Fibroblast of skin of left biceps (primary cell): ENCODE results near the gene VAV2.

ENCODE experiments used
- DNase-seq, 2 experiments: peaks; one replicate each; pipeline ENCODE4 v3.0.0-alpha.2; 2013; ENCODE audit warnings: low read depth in 2 of 2

Gene VAV2

DNA sequence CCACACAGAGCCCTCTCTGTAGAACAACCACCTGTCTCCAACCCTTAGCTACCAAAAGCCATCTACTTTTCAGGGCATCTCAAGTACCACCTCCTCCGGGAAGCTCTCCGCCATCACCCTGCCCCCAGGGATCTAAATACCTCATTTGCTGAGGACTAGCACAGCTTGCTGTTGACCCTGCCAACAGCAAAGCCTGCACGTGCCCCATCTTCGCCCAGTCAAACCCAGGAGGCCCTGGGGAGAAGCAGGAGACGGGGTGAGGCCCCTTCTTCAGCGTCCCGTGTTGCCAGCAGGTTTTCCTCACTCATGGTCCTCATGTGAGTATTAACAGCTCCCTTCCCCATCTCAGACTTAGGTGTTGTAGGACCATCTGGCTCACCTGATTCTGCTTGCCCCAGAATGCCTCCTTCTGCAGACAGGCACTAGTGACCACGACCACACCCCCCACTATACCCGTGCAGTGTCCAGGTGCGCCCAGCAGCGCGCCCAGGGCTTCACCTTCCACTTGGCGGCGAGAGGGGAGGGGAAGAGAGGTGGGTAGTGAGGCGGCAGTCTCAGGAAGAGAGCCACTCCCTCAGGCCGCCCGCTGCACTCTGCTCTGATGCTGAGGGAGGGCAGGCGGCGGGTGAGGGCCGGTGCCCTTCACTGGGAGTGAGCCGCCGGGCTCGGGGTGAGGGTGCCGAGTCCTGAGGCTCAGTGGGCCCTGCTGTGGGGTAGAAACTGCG lies 11.1 kb downstream of the VAV2 start:
- DNase-seq: no peak

DNA sequence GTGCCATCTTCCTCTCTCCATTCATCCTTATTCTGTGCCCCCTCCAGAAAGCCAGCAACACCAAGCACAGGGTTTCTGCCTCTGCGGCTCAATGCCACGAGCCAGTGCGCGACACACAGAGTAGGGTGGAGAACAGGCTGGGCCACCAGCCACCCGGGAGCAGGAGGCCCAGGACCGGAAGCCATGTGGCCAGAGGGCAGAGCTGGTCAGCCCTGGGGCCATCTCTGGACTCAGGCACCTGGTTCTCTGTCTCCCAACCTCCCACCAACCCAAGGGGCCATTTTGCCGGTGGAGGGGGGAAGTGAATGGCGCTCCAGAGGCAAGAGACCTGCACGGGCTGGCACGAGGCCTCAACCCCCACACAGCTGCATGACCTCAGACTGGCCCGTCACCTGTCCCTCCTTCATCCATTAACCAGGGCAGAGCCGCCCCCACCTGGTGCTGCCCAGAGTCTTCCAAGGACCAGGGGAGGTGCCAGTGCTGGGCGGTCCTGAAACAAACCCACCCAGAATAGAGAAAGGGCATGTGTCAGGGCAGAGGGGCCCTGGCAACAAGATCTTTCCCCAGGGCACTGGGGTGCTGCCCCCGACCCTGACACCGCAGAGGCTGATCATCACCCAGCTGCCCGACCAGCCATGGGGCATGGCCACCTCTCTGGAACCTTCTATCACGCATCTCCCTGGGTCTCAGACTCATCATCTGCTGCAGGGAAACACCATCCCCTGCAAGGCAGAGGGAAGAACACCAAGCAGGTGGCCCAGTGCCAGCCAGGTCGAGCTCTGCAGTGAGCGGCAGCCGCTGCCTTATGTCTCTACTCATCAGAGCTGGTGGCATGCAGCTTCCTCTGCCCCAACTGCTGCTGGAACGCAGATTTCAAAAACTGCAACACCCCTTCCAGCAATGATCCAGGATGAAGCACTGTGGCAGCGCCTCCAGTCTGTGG lies 11.9 kb downstream of the VAV2 start:
- no peak for DNase-seq

DNA sequence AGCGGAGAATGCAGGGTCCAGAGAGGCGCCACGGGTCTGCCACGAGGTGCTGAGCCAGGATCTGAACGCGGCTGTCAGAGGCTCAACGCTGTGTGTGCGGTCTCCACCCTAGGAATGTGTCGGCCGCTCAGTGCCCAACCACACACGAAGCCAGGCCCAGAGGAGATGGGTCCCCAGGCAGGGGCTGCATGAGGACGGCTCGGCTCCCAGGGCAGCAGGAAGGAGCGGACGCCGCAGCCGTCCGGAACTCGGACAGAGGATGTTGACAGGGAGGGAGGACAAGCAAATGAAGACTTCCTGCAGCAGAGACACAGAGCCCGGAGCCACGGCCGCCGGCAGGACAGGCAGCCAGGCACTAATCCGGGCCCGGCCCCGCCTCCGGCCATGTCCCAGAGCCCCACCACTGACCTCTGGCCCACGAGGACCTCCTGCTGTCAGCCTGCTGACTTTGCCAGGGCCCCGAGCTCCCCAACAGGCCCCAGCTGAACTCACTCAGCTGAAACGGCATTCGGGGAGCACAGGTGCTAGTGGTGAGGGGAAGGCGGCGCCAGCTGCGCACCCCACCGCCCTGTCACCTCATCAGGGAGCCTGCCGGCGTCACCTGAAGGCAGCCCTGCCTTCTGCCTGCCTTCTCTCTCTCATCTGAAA lies 12.7 kb downstream of the VAV2 start:
- no peak for DNase-seq

DNA sequence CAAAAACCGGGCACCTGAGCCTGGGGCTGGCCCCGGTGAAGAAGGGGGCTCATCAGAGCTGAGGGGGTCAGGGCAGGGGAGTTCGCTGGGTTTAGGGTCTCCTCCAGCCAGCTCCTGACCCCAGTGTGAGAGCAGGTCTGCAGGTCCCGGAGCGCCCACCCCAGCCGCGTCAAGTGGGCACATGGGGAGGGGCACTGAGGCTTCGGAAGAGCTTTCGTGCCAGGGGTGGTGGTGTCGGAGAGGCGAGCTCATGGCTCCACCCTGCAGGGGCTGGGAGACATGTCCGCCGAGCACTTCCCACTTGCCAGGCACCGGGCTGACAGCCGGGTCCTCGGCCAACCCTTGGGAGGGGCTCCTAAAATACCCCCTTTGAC lies 13.2 kb downstream of the VAV2 start:
- DNase-seq: no peak

DNA sequence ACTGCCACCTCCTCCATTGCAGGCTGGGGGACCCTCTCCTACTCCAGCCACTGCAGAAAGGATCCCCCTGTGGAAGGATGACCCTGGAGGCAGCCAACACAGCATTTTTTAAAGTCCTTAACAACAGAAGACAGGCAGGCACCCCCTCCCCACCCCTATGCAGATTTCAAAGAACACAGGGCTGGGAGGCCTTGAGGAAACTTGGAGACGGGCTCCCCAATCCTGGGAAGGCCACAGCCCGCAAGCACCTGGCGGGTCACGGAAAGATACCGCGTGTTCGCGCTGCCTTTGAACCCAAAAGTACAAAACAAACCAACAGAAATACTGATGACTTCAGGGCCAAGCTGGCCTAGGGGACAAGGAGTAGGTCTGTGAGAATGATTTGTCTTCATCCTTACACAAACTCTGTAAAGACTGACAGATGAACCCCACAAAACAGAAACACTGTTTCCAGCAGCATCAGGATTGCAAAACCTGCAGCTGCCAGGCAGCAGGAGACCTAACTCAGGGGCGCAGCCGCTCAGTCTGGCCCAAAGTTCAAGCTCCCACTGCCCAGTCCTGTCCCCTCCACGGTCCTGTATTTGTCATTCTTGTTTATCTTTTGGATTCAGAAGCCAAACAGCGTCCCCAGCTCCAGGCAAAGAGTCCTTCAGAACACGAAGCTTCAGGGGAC lies 13.8 kb downstream of the VAV2 start:
- DNase-seq: no peak

DNA sequence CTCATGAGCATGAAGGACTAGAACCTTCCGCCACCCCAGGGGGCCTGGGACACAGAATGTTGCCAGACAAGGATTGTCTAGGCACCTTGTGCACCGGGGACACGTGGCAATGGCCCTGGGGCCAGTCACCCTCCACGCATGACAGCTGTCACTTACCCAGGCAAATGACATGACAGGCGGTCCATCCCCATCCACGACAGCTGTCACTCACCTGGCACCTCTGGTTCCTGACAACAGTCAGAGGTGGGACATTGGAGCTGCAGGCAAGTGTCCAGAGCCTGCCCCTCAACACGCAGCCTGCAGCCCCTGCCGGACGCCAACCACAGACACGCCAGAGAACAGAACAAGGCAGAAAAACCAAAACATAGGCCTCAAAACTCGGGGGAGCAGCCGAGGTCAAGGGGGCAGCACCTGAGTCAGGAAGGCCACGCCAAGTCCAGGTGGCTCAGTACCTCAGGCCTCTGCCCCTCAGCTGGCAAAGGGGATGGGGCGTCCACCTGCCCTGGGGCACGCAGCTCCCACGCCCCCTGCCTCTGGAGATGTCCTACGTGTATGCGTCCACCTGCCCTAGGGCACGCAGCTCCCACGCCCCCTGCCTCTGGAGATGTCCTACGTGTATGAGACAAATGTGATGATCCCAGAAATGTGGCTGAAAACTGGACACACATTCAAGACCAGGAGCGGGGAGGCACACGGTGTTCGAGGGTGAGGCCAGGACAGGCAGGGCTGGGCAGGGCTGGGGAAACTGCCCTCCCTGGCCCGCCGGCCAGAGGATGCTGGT lies 14.5 kb downstream of the VAV2 start:
- DNase-seq: no peak

DNA sequence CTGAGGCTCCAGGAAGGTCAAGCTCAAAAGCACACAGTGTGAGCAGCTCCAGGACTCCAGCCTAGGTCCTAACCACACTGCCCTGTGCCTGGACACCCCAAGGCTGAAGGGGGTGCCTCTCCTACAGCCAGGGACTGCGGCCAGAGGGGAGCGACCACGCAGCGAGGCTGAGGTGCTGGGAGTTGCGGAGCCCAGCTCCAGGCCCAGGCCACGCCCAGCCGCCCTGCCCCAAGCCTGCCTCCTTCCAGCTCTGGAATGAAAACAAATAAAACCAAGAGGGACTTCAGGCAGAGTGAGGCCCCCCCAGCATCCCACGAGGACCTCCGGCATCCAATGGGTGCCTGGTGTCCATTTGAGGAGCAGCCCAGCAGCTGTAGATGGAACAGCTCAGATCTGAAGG lies 15.2 kb downstream of the VAV2 start:
- DNase-seq: no peak

DNA sequence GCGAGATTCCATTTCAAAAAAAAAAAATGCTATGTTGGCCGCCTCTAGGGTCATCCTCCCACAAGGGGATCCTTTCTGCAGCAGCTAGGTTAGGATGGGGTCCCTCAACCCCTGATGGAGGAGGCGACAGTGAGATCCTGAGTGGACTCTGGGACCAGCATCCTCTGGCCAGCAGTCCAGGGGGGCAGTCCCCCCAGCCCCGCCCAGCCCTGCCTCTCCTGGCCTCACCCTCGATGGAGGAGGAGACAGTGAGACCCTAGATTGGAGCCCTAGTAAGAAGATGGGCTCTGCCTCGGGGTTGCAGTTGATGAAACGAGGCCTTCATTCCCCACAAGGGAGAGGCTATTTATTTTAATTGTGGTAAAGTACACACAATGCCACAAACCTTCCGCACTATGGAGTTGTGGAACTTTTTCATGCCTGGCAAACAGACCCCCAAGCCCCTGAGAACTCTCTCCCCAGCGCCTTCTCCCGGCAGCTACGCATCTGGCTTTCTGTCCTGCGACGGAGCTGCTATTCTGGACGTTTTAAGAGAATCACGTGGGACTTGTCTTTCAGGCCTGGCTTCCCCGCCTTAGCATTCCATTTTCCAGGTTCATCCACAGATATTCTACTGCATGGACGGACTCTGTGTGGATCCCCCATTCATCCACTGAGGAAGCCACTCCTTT lies 15.8 kb downstream of the VAV2 start:
- DNase-seq: no peak

DNA sequence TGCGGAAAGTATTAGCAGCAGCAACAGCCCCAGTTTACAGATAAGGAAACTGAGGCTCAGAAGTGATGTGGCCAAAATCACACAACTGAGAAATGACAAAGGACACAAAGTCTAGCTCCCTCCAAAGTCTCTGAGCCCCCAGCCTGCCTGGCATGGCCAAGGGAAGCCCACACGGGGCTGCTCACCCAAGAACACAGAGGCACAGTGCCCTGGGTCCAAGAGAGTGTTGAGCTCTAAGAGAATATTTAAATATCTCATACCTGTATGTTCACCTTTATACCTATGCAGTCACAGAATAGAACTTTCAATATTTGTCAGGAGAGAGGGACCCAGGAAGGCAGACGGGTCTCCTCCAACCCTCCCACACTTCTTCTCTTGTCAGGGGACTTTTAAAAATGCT lies 16.6 kb downstream of the VAV2 start:
- DNase-seq: no peak

DNA sequence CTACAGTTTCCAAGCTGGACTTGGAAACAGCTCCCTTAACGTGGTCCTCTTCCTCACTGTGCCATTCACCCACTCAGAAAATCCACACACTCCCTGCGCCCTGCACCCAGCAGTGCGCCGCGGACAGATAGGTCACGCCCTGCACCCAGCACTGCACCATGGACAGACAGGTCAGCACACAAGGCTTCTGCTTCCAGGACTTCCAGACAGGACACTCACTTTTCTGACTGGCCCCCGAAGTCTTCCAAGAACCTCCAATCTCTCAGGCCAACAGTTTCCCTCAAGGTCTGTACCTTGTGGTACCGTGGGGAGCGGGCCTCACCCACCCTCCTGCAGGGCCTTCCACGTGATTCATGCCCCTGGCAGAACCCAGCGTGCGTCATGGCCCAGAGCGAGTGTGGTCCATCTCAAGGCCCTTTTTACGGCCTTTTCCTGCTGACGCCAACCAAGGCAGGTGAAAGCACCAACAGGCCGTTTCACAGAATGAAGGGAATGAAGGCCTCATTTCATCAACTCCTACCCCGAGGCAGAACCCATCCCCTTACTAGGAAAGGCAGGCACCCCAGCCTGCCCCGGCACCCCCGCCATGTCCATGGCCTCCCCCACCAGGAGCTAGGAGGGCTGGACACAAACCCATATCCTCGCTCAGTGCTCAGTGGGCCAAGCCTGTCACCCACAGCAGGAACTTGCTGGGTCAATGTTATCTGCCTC lies 17.3 kb downstream of the VAV2 start:
- DNase-seq: no peak

DNA sequence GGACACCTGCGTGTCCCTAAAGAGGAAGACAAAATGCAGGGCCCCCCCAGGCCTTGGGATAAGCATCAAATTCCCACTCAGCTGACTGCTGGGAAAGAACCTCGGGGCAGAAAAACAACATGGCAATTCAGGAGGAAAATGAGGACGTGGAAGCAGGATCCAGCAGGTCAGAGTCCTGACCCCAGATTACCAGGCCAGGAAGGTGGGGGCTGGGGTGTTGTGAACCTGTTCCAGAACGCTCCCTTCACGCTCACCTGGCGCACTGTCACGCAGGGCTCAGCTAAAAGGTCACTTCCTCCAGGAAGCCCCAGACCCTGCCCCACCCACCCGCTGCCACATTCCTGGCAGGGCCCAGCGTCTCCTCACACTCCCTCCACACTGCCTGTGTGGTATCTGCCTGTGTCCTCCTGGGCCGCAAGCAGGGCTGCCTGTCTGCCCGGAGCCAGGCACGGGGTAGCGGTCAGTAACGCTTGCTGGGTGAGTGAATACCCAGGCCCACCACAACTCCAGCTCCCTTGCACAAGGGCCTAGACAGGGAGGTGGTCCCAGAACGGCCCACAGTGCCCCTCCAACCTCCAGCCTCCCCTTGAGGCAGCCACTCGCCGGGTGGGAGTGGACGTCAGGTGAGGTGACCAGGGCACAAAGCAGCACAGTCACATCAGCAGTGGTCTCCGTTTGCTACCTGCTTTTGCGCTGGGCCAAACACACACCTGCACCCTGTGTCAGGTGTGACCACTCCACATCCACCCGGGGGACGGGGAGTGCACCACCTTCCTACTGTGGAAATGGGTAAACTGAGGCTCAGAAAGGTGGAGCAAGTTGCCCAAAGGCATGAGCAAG lies 18.1 kb downstream of the VAV2 start:
- no peak for DNase-seq

DNA sequence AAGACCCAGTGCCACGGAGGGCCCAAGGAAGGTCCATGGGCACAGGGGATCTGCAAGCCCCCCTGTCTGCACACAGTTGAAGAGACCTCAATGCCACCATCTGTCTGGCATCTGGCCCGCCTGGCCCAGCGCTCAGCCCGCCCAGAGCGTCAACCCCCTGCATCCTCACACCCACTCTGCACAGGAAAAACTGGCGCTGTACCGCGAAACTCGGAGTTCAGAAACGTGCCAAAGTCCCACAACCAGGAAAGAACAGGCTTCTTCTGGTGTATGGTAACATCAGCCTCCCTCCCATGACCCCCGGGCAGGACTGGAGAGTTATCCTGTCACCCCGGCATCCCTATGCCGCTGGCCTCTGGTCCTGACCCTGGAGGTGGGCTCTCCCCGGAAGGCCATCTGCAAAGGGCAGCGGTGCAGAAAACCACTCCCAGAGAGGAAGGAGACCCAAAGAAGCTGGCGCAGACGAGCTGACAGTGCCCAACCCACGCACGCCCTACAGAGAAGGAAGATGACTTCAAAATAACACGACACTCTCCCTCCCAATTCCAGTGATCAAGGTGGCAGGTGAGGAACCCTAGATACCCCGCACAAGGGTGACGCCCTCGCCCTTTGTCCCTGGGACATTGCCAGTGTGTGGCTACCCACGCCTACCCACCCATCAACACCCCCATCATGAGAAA lies 18.9 kb downstream of the VAV2 start:
- DNase-seq: no peak

DNA sequence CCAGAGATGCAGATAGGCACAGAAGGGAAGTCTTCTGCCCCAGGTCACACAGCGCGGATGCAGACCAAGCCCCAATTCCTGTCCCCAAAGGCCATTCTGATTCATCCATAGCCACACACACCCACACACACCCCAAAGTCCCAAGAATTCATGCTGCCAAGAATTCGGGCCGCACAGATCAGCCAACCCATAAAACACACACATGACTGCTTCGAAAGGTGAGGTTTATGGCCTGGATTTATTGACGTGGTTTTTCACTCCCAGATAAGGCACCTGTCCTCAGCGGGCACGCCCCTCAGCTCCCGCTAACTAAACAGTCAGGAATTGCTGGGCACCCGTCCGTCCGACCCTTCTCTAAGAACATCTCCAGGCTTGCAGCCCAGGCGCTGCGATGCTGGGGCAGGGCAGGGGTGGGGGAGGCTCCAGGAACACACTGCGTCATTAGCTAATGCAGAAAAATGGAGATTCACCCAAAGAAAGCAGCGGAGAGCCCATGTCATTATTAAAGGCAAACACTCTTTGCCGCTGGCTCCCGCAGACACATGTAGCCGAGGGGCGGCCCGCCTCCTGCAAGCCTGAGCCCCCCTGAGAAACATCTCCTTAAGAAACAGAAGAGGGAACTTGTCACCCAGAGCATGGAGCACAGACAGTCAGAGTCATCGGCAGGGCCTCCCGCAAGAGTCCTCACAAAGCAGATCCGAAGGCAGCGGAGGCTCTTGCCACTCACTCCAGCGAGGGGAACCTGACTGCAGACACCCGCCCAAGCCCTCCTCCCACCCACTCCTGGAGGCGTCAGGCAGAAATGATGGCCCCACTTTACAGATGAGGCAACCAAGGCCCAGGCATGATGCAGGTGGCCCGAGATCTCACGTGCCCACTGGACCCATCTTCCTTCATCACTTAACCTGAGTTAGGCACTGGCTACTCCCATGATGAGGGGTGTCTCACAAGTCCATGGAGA lies 19.9 kb downstream of the VAV2 start:
- no peak for DNase-seq

DNA sequence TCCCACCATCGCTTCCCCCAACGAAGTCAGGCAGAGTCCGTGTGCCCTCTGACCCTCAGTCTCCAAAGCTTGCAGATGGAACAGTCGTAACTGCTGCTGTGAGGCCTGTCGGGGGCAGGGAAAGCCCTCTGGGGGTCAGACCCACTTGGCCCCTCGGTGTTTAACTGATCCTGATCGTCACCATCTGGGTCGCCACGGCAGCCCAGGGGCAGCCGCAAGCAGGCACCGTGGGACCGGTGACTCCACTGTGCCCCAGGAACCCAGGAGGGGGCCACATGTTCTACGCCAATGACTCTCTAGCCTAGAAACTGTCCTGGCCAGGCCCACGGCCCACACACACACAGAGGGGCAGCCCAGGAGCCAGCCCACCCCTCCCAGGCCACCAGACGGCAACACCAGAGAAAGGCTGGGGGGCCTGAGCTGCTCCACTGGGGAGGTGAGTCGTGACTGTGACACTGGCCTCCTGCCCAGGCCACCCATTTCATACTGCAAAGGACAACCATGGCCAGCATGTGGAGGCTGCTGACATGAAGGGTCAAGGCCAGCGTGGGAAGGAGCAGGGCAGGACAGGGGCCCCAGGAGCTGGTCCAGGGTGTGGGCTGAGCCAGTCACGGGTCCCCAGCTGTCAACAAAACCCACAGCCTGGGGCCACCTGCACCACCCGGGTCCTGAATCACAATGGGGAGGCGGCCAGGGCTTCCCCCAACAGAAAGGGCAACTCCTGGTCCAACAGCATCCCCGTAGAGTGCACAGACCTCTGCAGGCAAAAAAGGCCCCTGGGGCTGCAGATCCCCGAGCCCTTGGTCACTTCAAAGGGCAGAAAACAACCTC lies 20.8 kb downstream of the VAV2 start:
- no peak for DNase-seq

DNA sequence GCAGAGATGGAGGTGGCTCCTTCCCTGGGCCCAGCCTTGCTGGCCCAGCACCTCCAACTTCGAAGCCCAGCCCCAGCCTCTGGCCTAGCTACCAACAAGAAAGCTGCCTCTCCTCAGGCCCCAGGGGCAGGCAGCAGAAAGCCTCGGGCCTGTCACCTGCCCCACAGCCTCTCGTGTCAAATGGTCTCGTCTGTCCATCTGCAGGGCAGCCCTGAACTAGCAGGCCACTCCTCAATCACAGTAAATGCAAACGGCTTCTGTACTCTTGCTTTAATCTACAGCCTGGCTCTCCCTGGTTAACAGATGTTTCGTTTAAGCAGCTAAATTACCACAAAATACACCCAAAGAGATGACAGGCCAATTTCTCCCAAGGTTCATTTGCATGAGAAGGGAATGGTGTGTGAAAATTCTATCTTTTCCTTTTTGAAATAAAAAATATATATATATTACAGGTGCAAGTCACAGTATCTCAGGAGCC lies 21.5 kb downstream of the VAV2 start:
- no peak for DNase-seq
